RKO (cell line): Measurements from ENCODE around the gene C1QTNF1.
"Not testable (repeated sequence)": the region's sequence is repeated elsewhere in the genome, so short reads cannot be mapped to it uniquely, and the experiment has no call there.

Experiments
- DNase-seq: peaks from one replicate; pipeline ENCODE4 v3.0.0-alpha.2; 2016; ENCODE audit warnings: low spot score

The C1QTNF1 gene

DNA sequence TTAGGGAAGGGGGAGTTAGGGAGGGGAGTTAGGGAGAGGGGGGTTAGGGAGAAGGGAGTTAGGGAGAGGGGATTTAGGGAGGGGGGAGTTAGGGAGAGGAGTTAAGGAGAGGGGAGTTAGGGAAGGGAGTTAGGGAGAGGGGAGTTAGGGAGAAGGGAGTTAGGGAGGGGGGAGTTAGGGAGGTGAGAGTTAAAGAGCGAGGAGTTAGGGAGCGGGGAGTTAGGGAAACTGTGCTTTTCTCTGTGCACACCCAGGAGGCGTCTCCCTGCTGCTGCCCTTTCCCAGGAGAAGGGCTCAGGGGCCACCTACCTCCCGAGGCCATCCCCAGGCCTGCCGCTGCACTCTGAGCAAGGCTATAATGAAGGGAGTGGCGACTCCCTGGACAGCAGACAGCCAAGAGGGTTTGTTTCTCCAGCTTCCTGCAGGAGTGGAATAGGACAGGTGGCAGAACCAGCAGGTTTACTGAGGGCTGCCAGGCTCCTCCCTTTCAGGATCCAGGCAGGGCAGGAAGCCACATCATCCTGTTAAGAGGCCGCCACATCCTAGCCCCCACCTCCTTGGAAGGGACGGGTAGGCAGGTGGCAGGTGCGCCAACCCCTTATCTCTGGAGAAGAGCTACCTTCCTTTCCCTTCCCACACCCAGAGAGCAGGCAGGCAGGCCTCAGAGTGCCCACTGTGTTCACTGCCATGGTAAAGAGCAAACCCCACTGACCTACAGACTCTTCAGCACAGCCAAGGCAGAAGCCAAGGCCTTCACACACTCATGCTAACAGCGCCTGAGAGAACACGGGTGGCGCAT lies 18.7 kb upstream of the C1QTNF1 start:
- no peak for DNase-seq

DNA sequence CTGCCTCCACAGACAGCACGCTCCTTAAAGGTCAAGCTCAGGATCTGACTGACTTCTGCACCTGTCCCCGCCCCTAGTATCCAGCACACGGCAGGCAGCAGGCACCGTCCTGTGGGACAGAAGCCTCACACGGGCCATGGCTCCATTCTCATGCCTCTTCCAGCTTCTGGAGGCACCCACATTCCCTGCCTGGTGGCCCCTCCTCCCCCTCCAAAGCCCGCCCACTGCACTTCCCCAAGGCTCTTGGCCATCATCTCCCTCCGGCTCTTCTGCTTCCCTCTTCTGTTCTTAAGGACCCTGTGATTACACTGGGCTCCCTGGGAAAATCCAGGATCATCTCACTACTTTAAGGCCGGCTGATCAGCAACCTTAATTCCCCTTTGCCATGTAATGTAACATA lies 17.9 kb upstream of the C1QTNF1 start:
- DNase-seq = no peak

DNA sequence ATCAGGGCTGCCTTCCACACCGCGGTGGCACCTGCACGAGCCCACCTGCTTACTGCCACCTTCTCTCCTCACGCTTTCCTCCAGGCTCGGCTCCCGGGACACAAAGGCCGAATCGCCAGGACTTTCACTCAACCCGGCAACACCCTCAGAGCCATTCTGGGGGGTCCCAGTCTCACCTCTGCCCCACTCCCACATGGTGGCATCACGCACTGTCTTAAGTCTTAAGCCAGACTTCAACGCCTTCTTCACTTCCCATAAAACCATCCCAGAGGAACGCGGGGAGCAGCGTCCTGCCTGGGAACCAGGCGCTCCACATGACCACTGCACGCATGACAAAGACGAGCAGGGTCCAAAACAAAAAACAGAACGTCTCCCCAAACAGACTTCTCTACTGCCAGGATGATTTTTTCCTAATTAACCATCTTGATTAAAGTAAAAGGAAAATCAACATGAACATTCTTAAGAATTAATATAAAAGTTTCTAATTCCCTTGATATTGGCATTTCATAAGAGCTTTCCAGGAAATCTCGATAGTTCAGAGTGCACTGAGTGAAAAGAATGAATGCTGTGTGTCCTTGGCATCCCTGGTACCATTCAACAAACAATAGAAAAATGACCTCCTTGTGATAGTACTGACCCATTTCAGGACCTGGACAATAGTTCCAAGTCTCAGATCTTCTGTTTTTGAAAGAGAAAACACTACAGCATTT lies 17.0 kb upstream of the C1QTNF1 start:
- no peak for DNase-seq

GRCh38 chr17:79007504-79008381 lies 16.2 kb upstream of the C1QTNF1 start:
- DNase-seq = no peak

DNA sequence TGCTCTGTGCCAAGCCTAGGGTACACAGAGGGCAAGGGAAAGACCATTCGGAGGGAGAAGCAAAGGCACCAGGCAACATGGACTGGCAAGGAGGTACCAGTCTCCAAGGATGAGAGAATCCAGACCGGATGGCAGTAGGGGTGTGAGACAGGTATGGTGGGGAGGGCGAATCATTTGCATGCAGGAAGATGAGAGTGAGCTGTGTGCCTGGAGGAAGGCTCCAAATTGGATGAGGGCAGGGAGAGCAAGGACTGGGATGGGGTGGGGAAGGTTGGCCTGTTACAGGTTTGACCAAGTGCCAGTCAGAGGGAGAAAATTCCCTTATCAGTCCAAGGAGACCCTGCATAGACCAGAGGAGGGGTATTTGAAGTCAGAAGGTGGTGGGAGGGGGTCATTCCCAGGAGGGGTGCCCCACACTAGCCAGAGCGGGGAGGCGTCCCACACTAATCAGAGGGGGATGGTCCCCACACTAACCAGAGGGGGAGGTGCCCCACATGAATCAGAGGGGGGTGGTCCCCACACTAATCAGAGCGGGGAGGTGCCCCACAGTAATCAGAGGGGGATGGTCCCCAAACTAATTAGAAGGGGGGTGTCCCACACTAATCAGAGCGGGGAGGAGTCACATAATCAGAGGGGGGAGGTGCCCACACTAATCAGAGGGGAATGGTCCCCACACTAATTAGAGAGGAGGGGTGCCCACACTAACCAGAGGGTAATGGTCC lies 15.1 kb upstream of the C1QTNF1 start:
- no peak for DNase-seq

GRCh38 chr17:79009397-79010303 lies 14.3 kb upstream of the C1QTNF1 start, which contains the start of gene CANT1:
TSS of gene CANT1 (minus strand) at chr17:79009764. CDS start at chr17:78997622, 12,142 bp downstream.
- peak; percentile 87 for DNase-seq

DNA sequence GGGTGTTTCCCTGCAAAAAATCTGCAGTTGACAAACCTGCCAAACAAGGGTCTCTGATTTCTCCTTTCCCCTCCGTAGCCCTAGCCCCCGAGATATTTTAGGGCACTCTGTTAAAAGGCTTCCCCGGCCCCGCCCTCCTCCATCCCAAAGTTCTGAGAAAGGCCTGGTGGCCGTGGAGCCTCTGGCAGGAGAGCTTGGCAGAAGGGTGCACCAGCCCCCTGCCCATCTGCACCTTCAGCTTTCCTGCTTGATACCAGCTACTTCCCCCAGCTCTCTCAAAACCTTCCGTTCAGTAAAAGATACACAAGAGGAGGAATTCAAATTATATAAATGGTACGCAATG lies 13.7 kb upstream of the C1QTNF1 start:
- DNase-seq = no peak

GRCh38 chr17:79011451-79012147 lies 12.4 kb upstream of the C1QTNF1 start:
- peak; percentile 89 for DNase-seq

DNA sequence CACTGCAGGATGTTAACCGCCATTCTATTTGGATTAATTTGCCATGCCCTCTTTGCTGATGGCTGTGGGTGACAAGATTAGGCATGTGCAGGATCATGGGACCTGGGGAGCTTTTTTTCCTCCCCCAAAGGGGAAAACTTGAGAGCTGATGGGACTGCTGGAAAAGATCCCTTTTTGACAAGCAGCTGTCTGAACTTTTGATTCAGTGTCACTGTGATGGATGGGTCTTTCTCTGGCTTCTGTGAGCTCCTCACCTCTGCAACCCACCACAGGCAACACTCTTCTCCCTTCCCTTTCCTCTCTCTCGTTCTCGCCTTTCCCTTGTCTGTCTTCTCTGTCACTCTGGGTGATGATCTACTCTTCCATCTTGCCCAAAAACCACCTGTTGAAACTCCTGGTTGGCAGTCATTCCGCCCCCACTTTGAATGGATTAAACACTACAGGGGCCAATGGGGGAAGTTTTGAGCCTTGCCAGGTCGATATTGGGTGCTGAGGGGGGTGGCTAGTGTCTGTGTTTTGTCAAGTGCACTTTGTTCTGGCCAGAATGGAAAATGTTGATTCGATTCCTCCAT lies 11.3 kb upstream of the C1QTNF1 start:
- no peak for DNase-seq

DNA sequence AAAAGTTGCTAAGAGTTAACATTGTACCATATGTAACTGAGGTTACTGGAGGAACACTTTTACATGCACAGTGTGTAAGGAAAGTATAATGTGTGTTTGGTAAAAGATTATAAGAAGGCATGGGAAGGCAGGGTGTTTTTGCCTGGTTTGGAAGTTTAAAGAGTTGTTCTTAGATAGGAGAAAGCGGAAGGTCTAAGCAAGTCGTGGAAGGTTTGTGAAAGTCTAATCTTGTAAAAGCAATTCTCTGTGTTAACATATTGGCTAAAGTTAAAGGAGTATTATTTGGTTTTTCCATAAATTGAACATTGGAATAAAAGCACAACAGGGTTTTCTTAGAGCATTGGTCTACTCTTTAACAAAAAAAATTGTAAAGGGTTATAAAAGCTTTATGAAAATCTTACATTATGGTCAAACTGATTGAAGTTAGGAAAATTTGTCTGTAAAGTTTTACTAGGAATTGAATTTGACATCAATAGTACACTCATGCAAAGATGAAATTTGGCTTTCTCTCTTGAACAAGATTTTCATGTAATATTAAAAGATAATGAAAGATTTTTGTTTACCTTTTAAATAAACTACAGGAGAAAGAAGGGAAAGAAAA lies 9.7 kb upstream of the C1QTNF1 start:
- DNase-seq = no peak

- DNase-seq = no peak
These were observed 6.2 kb upstream of the C1QTNF1 start for GRCh38 chr17:79017546-79018369.

DNA sequence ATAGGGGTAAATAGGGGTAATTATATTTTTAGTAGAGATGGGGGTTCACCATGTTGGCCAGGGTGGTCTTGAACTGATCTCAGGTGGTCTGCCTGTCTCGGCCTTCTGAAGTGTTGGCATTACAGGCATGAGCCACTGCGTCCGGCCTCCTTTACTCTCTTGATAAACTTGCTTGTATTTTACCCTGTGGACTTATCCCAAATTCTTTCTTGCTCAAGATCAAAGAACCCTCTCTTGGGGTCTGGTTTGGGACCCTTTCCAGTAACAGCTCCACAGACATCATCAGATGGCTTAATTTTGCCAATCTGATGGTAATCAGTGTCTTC lies 5.6 kb upstream of the C1QTNF1 start:
- DNase-seq = no peak

DNA sequence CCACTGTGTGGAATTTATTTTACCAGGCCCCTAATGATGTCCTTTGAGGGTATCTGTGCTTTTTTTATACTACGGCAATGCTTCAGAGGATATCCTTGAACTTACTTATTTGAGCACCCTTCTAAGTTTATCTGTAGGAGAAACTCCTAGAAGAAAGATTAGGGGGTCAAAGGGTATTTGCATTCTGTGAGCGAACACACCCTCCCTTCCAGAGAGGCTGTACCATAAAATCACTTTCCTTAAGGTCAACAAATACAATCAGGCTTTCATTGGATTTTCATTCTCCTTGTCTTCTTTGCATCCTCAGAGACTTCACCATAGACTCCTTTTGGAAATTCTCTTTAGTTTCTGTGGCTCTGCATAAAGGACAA lies 4.7 kb upstream of the C1QTNF1 start:
- no peak for DNase-seq

DNA sequence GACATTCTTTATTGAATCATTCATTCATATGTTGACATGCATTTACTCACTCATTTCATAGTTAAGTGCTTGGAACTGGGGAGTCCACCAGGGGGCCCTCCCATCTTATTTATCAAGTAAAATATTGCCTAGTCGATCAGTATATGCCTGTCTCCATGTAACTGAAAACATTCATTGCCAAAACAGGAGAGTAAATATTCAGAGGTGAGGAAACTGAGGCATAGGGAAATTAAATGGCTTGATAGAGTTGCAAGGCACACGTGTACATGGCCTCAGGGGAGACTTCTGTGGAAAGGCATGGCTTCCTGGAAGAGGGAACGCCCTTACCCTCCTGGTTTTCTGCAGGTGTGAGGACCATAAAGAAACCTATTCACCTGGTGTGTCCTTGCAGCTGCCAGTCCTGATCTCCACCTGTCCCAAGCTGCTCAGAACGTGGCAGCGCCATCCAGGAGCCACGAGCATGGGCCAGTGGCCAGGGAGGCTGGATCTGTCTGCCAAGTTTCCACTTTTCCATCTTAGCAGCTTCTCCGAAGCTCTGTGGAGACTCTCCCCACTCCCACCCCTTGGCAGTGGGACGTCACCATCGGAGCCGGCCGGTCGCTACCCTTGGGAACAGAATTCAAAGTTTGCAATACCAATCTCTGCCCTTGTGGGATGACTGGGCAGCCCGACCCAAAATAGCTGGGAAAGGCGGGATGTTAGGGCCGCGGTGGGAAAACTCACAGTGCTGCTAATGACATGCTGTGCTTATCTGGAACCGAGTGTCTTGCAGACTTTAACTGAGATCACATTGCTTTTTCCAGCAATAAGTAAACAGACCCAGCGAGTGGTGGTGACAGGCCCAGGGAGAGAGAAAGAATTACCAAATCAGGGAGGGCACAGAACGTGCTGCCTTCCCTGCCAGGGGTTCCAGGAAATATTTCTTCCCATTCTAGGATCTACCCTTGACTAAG lies 4.1 kb upstream of the C1QTNF1 start:
- DNase-seq = peak; percentile 82

DNA sequence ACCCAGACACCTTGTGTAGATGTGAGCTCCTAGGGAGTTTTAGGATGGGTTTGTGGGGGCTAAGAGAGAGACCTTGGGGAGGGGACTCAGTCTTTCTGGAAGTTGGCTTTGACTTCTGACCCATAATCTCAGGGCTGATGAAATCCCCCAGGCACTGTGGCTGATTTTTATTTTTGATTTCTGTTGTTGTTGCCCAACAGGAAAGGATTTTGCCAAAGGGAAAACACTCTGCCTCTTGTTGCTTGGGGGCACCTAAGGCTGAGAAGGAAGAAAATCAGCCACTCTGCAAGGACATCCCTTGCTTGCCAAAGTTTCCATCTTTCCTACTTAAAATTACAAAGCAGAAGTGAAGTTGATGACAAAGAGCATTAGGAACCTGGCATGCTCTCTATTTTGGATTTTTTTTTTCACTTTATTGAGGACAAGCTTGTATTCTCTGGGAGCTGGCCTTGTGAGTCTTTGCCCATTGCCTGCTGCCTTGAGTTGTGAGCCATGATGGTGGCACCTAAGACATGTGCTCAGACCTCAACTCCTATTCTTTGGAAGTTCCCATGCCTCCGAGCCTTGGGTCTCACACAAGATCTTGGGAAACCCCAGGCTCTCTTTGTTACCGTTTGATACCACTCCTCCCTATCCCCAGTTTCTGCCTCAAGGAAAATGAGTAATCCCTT lies 3.2 kb upstream of the C1QTNF1 start:
- DNase-seq = no peak

DNA sequence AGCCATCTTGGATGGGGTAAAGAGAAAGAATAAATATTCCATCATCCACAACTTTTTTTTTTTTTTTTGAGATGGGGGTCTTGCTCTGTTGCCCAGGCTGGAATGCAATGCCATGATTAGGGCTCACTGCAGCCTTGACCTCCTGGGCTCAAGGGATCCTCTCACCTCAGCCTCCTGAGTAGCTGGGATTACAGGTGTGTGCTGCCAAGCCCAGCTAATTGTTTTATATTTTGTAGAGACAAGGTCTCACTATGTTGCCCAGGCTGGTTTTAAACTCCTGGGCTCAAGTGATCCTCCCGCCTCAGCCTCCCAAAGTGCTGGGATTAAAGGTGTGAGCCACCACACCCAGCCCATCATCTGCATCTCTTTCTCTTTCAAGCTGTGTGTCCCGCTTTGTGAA lies 2.0 kb upstream of the C1QTNF1 start:
- DNase-seq = not testable (repeated sequence)

DNA sequence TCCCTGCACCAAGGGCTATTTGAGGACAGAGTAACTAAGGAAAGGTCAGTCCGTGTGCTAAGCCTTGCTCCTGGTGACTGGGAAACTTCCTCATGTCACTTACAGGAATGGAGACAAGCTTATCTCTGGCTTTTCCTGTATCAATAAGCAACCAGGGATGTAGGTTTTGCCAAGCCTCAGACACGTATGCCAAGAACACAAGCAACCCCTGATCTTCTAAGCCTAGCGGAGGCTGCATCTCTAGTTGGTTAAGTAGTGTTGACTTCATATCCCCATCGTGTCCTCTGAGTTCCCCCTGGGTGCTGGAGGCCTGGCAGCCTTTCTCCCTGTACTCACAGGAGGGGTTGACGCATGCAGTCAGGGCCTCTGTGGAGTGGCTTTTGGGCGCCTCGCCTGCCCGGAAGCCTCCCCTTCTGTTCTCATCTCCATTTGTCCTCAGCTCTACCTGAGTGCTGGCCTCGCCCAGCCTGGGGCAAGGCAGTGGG lies 1.4 kb upstream of the C1QTNF1 start:
- no peak for DNase-seq
